Measurements from ENCODE around the gene NFAT5. TPM values are rescaled to one million over a fixed set of nuclear protein-coding genes. Genes with fewer than 3 reads are reported as not detected.
"Not testable (repeated sequence)": the region's sequence is repeated elsewhere in the genome, so short reads cannot be mapped to it uniquely, and the experiment has no call there.

The NFAT5 gene
- total RNA-seq, 1 donor from 2014 or later: 48.9 TPM

DNA sequence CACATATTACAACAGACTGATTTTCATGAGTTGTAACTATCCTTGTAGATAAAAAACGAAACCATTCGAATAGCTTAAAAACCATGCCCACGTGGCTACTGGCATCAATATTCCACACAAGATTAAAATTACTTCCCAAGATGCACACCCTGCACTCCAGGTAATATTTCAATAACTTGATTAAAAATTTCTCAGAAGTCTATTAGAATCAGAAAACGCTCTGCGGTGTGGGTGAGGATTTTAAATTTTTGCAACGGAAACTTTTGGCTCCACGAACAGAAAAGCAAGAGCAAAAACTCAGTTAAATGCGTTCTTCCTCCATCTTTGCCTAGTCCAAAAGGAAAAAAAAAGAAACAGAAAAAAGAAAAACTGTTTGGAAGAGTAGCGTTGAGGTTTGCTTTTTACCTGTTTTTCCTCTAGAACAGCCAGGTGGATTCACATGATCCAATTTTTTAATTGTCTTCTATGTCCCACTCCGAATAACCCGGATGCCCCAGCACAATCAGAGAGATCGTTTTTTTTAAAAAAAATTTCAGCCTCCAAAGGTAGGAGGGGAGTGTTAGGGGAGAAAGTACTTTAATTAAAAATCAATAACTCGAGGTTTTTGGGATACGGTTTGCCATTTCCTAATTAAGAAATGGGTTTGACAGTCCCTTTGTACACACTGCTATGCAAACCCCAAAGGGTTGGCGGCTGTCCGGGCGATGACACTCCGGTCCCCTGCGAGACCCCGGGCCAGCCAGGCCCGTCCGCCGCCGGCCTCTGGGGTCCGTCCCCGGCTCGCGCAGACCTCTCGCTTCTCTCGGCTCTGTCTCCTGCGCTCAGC lies 708 bp upstream of the NFAT5 start:
- Histone ChIP-seq H3K36me3 (no peaks in the 10 kb centered on the region), H3K27me3 (no peaks in the 10 kb centered on the region), H3K4me3 (peak overlapping the region; percentile 87 to 95), H3K4me1 (peaks cover 23 to 25% of the 10 kb centered on the region in 2 donors), H3K9me3 (no peaks in the 10 kb centered on the region), H3K27ac (peak overlapping the region; percentile 98 to 99)
- no peak for DNase-seq (ENCODE audit: low spot score in 2 of 2)
- intact Hi-C loops (cut with DNase I): loop anchor here (5.0 to 10.0 kb wide), 3 partner anchors 33 to 190 kb away; partner anchors contain the start of gene NOB1
- TF ChIP-seq, protein P1, sequence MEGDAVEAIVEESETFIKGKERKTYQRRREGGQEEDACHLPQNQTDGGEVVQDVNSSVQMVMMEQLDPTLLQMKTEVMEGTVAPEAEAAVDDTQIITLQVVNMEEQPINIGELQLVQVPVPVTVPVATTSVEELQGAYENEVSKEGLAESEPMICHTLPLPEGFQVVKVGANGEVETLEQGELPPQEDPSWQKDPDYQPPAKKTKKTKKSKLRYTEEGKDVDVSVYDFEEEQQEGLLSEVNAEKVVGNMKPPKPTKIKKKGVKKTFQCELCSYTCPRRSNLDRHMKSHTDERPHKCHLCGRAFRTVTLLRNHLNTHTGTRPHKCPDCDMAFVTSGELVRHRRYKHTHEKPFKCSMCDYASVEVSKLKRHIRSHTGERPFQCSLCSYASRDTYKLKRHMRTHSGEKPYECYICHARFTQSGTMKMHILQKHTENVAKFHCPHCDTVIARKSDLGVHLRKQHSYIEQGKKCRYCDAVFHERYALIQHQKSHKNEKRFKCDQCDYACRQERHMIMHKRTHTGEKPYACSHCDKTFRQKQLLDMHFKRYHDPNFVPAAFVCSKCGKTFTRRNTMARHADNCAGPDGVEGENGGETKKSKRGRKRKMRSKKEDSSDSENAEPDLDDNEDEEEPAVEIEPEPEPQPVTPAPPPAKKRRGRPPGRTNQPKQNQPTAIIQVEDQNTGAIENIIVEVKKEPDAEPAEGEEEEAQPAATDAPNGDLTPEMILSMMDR (IDR thresholded peaks at IDR 0.05): no peak

DNA sequence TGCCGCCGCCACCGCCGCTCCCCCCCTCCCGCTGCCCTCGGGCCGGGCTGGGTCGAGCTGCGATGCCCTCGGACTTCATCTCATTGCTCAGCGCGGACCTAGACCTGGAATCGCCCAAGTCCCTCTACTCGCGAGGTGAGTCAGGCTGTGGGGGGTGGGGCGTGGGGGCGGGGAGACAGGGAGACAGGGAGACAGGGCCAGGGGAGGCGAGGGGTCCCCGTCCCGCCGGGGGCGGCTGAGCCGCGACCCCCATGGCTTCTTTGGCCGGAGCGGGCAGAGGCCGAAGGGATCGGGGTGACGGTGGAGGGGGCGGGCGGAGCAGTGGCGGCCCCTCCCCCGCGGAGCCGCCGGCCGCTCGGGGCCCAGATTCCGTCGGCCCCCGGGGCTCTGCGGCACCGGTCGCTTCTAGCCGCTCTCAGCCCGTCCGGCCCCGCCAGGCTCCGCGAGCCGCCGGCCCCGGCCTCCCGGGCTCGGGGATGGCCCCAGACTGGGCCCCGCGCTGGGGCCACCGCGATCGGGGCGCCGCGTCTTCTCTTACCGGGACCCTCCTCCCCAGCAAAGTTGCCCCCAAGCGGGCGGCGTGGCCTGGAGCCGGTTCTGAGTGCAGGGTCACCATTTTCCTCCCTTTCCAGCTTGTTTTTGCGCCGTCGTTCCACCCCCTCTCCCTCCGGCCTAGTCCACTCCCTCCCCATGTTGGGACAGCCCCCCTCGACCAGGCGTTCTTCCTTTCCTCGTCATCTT lies 644 bp downstream of the NFAT5 start:
- Histone ChIP-seq H3K27me3 (no peaks in the 10 kb centered on the region), H3K27ac (peak overlapping the region; percentile 98 to 99), H3K9me3 (no peaks in the 10 kb centered on the region), H3K36me3 (no peaks in the 10 kb centered on the region), H3K4me3 (peak overlapping the region; percentile 87 to 95), H3K4me1 (peaks cover 23 to 34% of the 10 kb centered on the region in 2 donors)
- TF ChIP-seq, protein P1 (IDR thresholded peaks at IDR 0.05): peak in 1 of 3 experiments; percentile 4
- DNase-seq (ENCODE audit: low spot score in 2 of 2): peak; percentile 16 to 80
- intact Hi-C loops (cut with DNase I): loop anchor here (1.0 to 10.0 kb wide), 6 partner anchors 34 to 188 kb away; partner anchors contain the start of genes CYB5B and NOB1

DNA sequence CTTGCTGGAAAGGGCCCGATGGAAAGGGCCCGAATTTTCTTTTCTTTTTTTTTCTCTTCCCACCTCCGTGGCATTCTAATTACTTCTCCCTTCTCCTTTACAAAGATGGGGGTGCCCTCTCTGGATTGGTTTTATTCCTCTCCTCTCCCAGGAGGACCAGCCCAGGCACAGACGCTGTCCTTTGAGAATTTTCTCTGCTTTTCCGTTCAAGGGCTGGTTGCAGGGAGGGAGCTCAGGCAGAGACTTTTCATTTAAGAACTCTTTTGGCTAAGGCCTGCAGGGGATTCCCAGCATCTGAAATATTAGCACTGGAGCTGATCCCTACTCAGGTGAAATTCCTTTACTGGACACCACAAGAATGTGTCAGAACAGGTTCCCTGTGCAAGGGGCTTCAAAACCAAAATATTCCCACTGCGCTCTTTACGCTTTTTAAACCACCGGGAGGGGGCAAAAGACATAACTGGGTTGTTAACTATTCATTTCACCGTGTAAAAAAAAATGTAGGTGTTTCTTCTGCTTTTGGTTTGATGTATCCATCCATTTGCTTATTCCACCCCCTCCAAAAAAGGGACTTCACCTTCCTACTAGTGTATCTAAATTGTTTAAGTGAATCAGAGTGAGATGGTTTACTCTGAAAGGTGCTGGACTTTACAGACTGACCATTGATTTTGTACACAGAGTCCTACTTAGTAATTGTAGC lies 1.4 kb downstream of the NFAT5 start:
- intact Hi-C loops (cut with DNase I): loop anchor here (1.0 to 10.0 kb wide), 6 partner anchors 35 to 188 kb away; partner anchors contain the start of genes CYB5B and NOB1
- TF ChIP-seq, protein P1 (IDR thresholded peaks at IDR 0.05): peak in 1 of 3 experiments; percentile 24
- H3K4me3 ChIP-seq: peak overlapping the region; percentile 87 to 95

DNA sequence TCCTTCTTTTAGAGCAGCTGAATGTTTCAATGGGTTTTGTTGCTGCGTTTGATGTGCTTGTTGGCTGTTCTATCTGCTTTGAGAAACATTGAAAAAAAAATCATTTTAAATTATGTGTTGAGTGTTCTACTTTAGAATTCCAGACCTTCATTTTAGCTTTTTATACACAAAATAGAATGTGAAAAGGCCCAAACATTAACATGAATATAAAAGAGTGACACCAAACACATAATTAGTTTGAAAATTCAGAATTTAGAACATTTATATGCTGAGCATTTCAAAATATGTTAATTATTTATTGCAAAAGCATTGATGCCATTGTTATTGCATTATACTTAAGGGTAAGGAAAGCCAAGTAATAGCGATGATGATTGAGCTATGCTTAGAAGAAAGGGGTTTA lies 2.9 kb downstream of the NFAT5 start:
- peaks cover 23 to 34% of the 10 kb centered on the region in 2 donors for H3K4me1 ChIP-seq
- no peaks in the 10 kb centered on the region for H3K36me3 ChIP-seq
- H3K9me3 ChIP-seq: no peaks in the 10 kb centered on the region
- TF ChIP-seq, protein P1 (IDR thresholded peaks at IDR 0.05): no peak
- H3K4me3 ChIP-seq: peak overlapping the region; percentile 87 to 95
- H3K27ac ChIP-seq: peak overlapping the region; percentile 98 to 99
- intact Hi-C loops (cut with DNase I): loop anchor here (5.0 to 10.0 kb wide), 3 partner anchors 36 to 186 kb away; partner anchors contain the start of gene NOB1
- DNase-seq (ENCODE audit: low spot score in 2 of 2): no peak
- H3K27me3 ChIP-seq: no peaks in the 10 kb centered on the region

More for the DNA sequence above, 1.4 kb downstream of the NFAT5 start:
- H3K36me3 ChIP-seq: no peaks in the 10 kb centered on the region
- H3K4me1 ChIP-seq: peaks cover 23 to 34% of the 10 kb centered on the region in 2 donors
- H3K9me3 ChIP-seq: no peaks in the 10 kb centered on the region
- H3K27ac ChIP-seq: peak overlapping the region; percentile 98 to 99
- no peaks in the 10 kb centered on the region for H3K27me3 ChIP-seq
- no peak for DNase-seq (ENCODE audit: low spot score in 2 of 2)

DNA sequence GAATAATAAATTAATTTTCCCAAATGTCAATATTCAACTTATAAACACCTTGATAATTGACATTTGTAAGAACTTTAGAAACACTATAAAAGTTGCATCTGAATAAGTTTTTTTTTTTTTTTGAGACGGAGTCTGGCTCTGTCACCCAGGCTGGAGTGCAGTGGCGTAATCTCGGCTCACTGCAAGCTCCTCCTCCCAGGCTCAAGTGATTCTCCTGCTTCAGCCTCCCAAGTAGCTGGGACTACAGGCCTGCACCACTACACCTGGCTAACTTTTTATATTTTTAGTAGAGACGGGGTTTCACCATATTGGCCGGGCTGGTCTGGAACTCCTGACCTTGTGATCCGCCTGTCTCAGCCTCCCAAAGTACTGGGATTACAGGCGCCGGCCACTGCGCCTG lies 13.0 kb downstream of the NFAT5 start:
- DNase-seq (ENCODE audit: low spot score in 2 of 2); H3K27me3 ChIP-seq; H3K4me1 ChIP-seq; H3K9me3 ChIP-seq; H3K4me3 ChIP-seq; H3K36me3 ChIP-seq; intact Hi-C loops (cut with DNase I); H3K27ac ChIP-seq: not testable (repeated sequence)
